ENCODE results near the gene EGFLAM.

EGFLAM gene

DNA sequence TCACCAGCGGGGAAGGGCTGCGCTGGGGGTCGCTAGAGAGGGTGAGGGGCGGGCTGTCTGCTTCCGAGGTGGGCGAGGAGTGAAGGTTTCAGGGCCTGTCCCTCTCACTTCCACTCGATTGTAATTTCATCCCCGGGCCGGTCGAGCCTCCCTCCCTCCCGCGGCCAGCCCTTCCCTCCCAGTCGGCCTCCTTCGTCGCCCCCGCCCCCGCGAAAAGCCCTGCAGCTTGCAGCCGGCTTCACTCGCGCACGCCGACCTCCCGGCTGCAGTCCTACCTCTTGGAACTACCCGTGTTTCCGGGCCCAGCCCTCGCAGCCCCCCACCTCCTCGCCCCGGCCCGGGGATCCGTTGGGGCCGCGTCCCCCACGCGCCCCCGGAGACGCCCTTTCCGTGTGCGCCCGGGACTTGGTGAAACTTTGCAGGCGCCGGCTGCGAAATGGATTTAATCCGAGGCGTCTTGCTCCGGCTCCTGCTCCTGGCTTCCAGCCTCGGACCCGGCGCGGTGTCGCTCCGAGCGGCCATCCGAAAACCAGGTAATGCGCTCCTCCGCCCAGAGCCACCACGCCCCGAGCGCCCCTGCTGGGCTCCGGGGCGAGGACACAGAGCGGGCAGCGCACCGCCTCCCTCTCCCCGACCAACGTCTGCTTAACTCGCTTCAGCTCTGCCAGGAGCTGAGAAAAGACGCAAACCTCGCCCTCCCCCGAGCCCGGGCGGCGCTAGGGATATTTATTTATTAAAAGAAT, at the start of gene EGFLAM:
Gene EGFLAM, plus strand, starts transcription at position 241 of the 743 bp plus-strand sequence. Its CDS starts 196 bp downstream, at position 437.
- peaks cover 81% of the 10 kb centered on the region for H3K27me3 Mint-ChIP-seq

DNA sequence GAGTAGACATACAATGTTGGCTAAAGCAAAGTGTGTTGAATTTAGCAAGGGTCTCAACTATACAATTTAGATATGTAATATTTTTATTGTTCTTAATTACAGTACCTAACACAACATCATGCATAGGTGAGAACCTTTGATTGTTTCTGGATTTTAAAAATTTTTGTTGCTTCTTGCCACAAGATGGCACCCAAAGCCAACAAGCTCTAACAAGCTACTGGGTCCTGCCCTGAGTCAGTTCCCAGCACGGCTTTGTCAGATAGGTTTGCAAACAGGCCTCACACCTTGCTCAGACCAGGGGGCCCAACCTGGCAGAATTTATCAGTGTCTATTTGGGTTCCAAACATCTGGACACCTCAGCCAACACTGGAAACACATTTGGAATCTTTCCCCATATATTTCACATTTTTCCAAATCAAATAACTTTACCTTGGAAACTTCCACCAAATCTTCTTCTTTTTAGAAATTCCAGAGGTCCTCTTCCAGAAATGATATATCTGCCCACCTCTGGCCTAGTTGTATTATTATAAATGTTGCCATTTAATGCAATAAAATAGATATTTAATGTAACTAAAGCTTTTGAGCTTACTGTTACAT, 49.5 kb upstream of the EGFLAM start:
- no peaks in the 10 kb centered on the region for H3K9me3 Mint-ChIP-seq
- DNase-seq (ENCODE audit: low spot score in 2 of 2) (no peak), ATAC-seq (replicated peaks; ENCODE audit: extremely low read depth, poor library complexity, severe bottlenecking) (no peak)
- peaks cover 2% of the 10 kb centered on the region for H3K36me3 Mint-ChIP-seq (ENCODE audit: insufficient read depth)
- no peak overlapping the region for H3K4me3 Mint-ChIP-seq
- H3K27me3 Mint-ChIP-seq, result peaks cover 19% of the 10 kb centered on the region
- no peak overlapping the region for H3K27ac Mint-ChIP-seq (ENCODE audit: low read depth)
- H3K4me1 Mint-ChIP-seq, result no peaks in the 10 kb centered on the region

More for the DNA sequence above, at the start of gene EGFLAM:
- Mint-ChIP-seq H3K9me3 (no peaks in the 10 kb centered on the region), H3K36me3 (ENCODE audit: insufficient read depth) (no peaks in the 10 kb centered on the region), H3K27ac (ENCODE audit: low read depth) (no peak within 1 kb of the TSS), H3K4me3 (no peak within 1 kb of the TSS), H3K4me1 (no peaks in the 10 kb centered on the region)
- no peak for DNase-seq (ENCODE audit: low spot score in 2 of 2)
- ATAC-seq (replicated peaks; ENCODE audit: extremely low read depth, poor library complexity, severe bottlenecking), result no peak

DNA sequence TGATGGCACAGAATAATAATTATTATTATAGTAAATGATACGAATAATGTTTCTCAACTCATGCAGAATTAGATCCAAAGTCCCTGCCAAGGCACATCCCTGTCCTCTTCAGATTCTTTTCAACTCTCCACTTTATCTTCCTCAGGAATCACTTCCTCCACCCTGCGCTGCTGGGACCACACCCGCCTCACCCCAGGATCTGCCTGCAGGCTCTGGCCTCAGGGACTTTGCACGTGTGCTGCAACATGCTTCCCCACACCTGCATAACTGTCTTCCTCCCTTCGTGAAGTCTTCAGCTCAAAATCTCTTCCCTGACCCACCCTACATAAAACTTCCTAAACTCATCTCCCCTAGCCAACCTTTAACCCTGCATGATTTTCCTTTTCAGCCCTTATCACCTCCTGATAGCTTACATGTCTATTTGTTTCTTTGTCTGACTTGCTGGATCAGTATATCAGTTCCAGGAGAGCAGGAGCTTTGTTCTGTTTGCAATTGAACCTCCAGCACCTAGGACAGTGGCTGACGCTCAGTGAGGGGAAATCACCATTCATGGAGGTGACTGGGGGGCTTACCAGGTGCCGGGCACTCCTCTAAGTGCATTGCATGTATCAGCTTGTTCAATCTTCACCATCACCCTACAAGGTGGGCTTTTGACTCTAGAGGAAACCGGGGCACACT, 47.5 kb upstream of the EGFLAM start:
- Mint-ChIP-seq H3K9me3 (no peaks in the 10 kb centered on the region), H3K4me3 (no peak overlapping the region), H3K4me1 (no peaks in the 10 kb centered on the region), H3K27ac (ENCODE audit: low read depth) (no peak overlapping the region), H3K36me3 (ENCODE audit: insufficient read depth) (peaks cover 2% of the 10 kb centered on the region), H3K27me3 (no peaks in the 10 kb centered on the region)
- ATAC-seq (replicated peaks; ENCODE audit: extremely low read depth, poor library complexity, severe bottlenecking), result no peak
- no peak for DNase-seq (ENCODE audit: low spot score in 2 of 2)

DNA sequence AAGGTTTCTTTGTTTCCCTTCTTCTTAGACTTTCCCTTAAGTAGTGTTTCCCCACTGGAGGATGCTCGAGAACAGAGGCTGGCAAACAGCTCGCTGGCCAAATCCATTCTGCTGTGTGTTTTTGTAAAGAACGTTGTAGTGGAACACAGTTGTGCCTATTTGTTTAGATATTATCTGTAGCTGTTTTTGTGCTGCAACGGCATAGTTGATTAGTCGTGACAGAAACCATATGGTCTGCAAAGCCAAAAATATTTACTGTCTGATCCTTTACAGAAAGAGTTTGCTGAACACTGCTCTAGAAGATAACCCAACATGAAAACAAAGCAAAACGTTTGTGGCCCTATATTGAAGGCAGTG, 47.0 kb upstream of the EGFLAM start:
- Mint-ChIP-seq H3K4me1 (no peaks in the 10 kb centered on the region), H3K4me3 (no peak overlapping the region), H3K27me3 (no peaks in the 10 kb centered on the region), H3K27ac (ENCODE audit: low read depth) (no peak overlapping the region), H3K9me3 (no peaks in the 10 kb centered on the region), H3K36me3 (ENCODE audit: insufficient read depth) (peaks cover 2% of the 10 kb centered on the region)
- ATAC-seq (replicated peaks; ENCODE audit: extremely low read depth, poor library complexity, severe bottlenecking) (no peak), DNase-seq (ENCODE audit: low spot score in 2 of 2) (no peak)

DNA sequence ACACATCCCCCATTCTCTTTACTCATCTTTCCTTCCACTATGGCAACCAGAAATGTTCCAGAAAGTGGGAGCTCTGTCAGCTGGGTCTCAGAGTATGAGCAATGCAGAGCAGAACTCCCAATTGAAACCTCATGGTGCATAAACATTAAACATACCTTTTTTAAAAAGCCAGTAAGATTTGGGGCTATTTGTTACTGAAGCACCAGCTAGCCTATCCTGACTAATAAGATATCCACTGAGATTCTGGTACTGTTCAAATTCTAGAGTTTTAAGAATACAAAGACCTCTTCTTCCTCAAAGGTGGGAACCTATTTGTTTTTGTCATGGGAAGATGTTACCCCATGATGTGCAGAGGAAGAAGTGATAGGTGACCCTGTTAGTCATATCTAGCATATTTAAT, 46.1 kb upstream of the EGFLAM start:
- no peaks in the 10 kb centered on the region for H3K4me1 Mint-ChIP-seq
- no peaks in the 10 kb centered on the region for H3K27me3 Mint-ChIP-seq
- no peak overlapping the region for H3K27ac Mint-ChIP-seq (ENCODE audit: low read depth)
- no peak overlapping the region for H3K4me3 Mint-ChIP-seq
- H3K9me3 Mint-ChIP-seq, result no peaks in the 10 kb centered on the region
- H3K36me3 Mint-ChIP-seq (ENCODE audit: insufficient read depth), result peaks cover 2% of the 10 kb centered on the region
- ATAC-seq (replicated peaks; ENCODE audit: extremely low read depth, poor library complexity, severe bottlenecking) (no peak), DNase-seq (ENCODE audit: low spot score in 2 of 2) (no peak)

DNA sequence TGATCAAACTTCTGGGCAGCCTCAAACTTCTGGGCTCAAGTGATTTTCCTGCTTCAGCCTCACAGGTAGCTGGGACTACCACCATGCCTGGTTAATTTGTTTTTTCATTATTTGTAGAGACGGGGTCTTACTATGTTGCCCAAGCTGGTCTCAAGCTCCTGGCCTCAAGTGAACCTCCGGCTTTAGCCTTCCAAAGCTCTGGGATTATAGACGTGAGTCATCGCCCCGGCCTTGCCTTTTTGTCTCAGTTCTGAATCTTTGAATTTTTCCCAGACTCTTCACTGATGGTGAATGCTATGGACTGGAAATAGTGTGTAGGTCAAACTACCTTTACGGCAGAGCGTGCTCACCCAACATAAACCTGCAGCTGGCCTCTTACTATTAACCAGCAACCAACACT, 32.3 kb upstream of the EGFLAM start:
- ATAC-seq (replicated peaks; ENCODE audit: extremely low read depth, poor library complexity, severe bottlenecking), result no peak
- Mint-ChIP-seq H3K4me1 (no peaks in the 10 kb centered on the region), H3K4me3 (no peak overlapping the region)

DNA sequence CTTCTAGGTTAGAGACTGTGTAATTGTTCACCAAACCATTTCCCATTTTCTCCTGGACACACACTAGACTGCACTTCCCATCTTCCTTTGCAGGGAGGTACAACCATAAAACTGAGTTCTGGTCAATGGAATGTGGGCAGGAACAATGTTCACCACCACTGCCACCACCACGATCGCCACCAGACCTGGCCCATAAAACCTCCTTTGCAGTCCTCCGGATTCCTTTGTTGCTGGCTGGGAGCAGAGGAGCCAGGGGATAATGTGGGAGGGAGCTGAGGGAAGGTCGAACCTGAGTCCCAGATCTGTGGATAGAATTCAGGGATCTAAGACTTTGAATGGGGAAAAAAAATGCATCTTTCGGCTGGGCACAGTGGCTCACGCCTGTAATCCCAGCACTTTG, 29.4 kb upstream of the EGFLAM start:
- Mint-ChIP-seq H3K4me1 (no peaks in the 10 kb centered on the region), H3K27me3 (no peaks in the 10 kb centered on the region), H3K4me3 (no peak overlapping the region), H3K27ac (ENCODE audit: low read depth) (no peak overlapping the region), H3K36me3 (ENCODE audit: insufficient read depth) (no peaks in the 10 kb centered on the region), H3K9me3 (peaks cover under 1% of the 10 kb centered on the region)
- ATAC-seq (replicated peaks; ENCODE audit: extremely low read depth, poor library complexity, severe bottlenecking) (no peak), DNase-seq (ENCODE audit: low spot score in 2 of 2) (no peak)

More for the DNA sequence above, 32.3 kb upstream of the EGFLAM start:
- Mint-ChIP-seq H3K27me3 (no peaks in the 10 kb centered on the region), H3K36me3 (ENCODE audit: insufficient read depth) (no peaks in the 10 kb centered on the region), H3K9me3 (peaks cover 2% of the 10 kb centered on the region), H3K27ac (ENCODE audit: low read depth) (no peak overlapping the region)
- no peak for DNase-seq (ENCODE audit: low spot score in 2 of 2)

DNA sequence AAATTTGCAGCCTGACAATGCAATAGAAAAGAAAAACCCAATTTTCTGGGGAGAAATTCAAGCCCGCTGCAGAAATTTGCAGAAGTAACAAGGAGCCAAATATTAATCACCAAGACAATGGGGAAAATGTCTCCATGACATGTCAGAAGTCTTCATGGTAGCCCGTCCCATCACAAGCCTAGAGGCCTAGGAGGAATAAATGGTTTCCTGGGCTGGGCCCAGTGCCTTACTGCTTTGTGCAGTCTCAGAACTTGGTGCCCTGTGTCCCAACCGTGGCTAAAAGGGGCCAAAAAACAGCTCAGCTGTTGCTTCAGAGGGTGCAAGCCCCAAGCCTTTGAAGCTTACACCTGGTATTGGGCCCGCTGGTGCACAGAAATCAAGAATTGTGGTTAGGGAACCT, 23.6 kb upstream of the EGFLAM start:
- peaks cover 7% of the 10 kb centered on the region for H3K9me3 Mint-ChIP-seq
- no peaks in the 10 kb centered on the region for H3K4me1 Mint-ChIP-seq

DNA sequence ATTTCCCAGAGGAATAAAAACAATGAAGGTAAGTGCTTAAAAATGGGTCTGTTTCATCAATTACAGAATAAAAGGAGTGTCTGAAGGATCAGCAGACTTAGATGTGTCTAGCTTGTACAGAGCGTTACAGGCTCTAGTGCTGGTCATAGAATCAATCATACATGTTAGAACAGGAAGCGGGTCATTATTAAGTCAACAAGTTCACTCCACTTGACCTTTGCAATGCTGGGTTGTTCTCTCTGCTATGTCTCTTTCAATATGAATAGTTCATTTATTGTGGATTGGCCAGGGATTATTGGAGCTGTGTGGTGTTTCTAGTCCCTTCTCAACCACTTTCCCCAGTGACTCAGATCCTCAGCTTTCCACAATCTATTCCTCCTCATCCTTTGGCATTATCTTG, 20.7 kb upstream of the EGFLAM start:
- Mint-ChIP-seq H3K4me3 (no peak overlapping the region), H3K4me1 (no peaks in the 10 kb centered on the region), H3K9me3 (peaks cover 7% of the 10 kb centered on the region), H3K27me3 (peaks cover 26% of the 10 kb centered on the region), H3K27ac (ENCODE audit: low read depth) (no peak overlapping the region), H3K36me3 (ENCODE audit: insufficient read depth) (no peaks in the 10 kb centered on the region)
- DNase-seq (ENCODE audit: low spot score in 2 of 2), result no peak
- ATAC-seq (replicated peaks; ENCODE audit: extremely low read depth, poor library complexity, severe bottlenecking), result no peak

More for the DNA sequence above, 23.6 kb upstream of the EGFLAM start:
- H3K27me3 Mint-ChIP-seq, result no peaks in the 10 kb centered on the region
- H3K4me3 Mint-ChIP-seq, result no peak overlapping the region
- H3K27ac Mint-ChIP-seq (ENCODE audit: low read depth), result no peak overlapping the region
- no peaks in the 10 kb centered on the region for H3K36me3 Mint-ChIP-seq (ENCODE audit: insufficient read depth)
- no peak for DNase-seq (ENCODE audit: low spot score in 2 of 2)
- ATAC-seq (replicated peaks; ENCODE audit: extremely low read depth, poor library complexity, severe bottlenecking), result no peak

DNA sequence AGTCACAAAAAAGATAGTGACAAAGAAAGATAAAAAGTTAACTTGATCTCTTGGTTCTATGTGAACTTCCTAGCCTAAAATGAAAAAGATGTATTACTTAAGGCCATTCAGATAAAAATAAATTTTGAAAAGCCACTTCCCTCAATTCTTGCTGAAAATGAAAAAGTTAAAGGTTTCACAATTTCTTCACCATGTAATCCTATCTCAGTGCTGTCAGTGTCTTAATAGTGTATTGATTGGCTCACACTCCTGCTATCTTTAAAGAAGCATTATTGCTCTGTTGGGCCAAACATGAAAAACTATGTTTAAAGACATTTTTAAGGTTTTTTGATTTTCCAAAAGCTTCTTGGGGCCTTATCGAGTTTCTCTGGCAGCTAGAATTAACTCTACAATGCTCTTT, 18.1 kb upstream of the EGFLAM start:
- H3K27me3 Mint-ChIP-seq, result peaks cover 34% of the 10 kb centered on the region
- no peak for DNase-seq (ENCODE audit: low spot score in 2 of 2)
- no peaks in the 10 kb centered on the region for H3K36me3 Mint-ChIP-seq (ENCODE audit: insufficient read depth)
- no peak overlapping the region for H3K27ac Mint-ChIP-seq (ENCODE audit: low read depth)
- no peak for ATAC-seq (replicated peaks; ENCODE audit: extremely low read depth, poor library complexity, severe bottlenecking)
- no peaks in the 10 kb centered on the region for H3K4me1 Mint-ChIP-seq
- H3K4me3 Mint-ChIP-seq, result no peak overlapping the region
- no peaks in the 10 kb centered on the region for H3K9me3 Mint-ChIP-seq

DNA sequence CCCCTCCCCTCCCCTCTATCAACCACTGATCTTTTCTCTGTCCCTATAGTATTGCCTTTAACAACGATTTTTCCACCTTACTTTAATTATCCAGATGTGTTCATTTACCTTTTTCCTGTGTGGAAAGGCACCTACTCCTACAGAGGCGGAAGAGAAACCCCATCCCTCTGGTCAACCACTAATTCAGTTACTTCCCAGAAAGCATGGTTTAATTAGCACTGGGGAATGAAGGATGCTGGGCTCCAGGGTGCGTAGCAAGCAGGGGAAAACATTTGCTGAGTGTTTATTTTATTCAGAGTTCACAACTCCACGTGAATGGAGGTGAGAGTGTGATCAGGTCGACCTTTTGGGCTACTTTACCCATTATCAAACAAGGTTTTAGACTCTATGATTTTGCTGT, 16.7 kb upstream of the EGFLAM start:
- Mint-ChIP-seq H3K27ac (ENCODE audit: low read depth) (no peak overlapping the region), H3K4me1 (no peaks in the 10 kb centered on the region), H3K36me3 (ENCODE audit: insufficient read depth) (no peaks in the 10 kb centered on the region), H3K27me3 (peaks cover 34% of the 10 kb centered on the region), H3K9me3 (no peaks in the 10 kb centered on the region), H3K4me3 (no peak overlapping the region)
- DNase-seq (ENCODE audit: low spot score in 2 of 2), result no peak
- ATAC-seq (replicated peaks; ENCODE audit: extremely low read depth, poor library complexity, severe bottlenecking), result no peak

DNA sequence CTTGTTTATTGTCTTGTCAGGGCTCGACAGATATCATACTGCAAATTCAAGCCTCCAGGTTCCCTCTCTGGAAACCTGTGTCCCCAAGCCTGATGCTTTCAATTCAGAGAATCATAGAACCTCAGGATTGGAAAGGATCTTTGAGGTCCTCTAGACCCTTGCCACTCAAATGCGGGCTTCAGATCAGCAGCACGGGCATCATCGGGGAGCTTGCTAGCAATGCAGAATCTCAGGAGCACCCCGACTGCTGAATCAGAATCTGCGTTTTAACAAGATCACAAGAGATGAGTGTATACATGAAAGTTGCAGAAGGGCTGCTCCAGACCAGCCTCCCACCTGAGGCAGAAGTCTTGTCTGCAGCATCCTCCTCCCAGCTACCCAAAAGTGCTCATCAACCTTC, 13.1 kb upstream of the EGFLAM start:
- Mint-ChIP-seq H3K27ac (ENCODE audit: low read depth) (no peak overlapping the region), H3K36me3 (ENCODE audit: insufficient read depth) (no peaks in the 10 kb centered on the region), H3K4me3 (no peak overlapping the region), H3K4me1 (no peaks in the 10 kb centered on the region), H3K27me3 (peaks cover 32% of the 10 kb centered on the region), H3K9me3 (no peaks in the 10 kb centered on the region)
- DNase-seq (ENCODE audit: low spot score in 2 of 2) (no peak), ATAC-seq (replicated peaks; ENCODE audit: extremely low read depth, poor library complexity, severe bottlenecking) (no peak)

DNA sequence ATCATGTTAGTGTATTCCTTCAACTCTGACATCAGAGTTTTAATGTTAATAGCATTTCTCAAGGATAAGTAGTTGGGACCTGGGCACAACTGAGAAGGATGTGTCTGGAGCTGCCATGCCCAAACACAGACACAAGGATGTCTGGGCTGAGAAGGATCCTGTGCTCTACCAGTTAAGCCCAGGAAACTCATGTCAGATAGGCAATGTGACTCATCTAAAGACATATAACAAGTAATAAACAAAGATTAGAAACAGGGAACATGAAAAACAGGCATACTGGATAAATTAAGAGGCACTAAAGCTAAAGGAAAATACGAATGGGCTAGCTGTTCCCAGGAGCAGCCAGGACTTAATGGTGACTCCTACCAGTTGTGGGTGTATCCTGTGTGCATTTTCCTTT, 9.1 kb upstream of the EGFLAM start:
- Mint-ChIP-seq H3K27ac (ENCODE audit: low read depth) (no peak overlapping the region), H3K9me3 (no peaks in the 10 kb centered on the region), H3K4me1 (no peaks in the 10 kb centered on the region), H3K4me3 (no peak overlapping the region), H3K36me3 (ENCODE audit: insufficient read depth) (no peaks in the 10 kb centered on the region), H3K27me3 (peaks cover 16% of the 10 kb centered on the region)
- DNase-seq (ENCODE audit: low spot score in 2 of 2), result no peak
- ATAC-seq (replicated peaks; ENCODE audit: extremely low read depth, poor library complexity, severe bottlenecking), result no peak
